SK-N-SH treated with all-trans-retinoic acid at 6 μM for 48 hours (cell line): ENCODE measurements around the gene GRIK3.

Source experiments
- BACH2 ChIP-seq: fragments of 250-450 bp; sonication (Bioruptor Pico); IDR thresholded peaks from 2 replicates; pipeline ENCODE4 v1.9.0; 2021; ENCODE audit warnings: mild to moderate bottlenecking, borderline replicate concordance
- CSDC2 ChIP-seq: fragments of 250-450 bp; sonication (Bioruptor Pico); IDR thresholded peaks from 2 replicates; pipeline ENCODE4 v1.5.0; 2020; ENCODE audit warnings: mild to moderate bottlenecking, moderate library complexity
- ESRRG ChIP-seq: fragments of 250-450 bp; sonication (Bioruptor Pico); IDR thresholded peaks from 2 replicates; pipeline ENCODE4 v1.6.1; 2021; ENCODE audit warnings: mild to moderate bottlenecking
- GLIS3 ChIP-seq: fragments of 250-450 bp; sonication (Bioruptor Pico); IDR thresholded peaks from 2 replicates; pipeline ENCODE4 v1.5.0; 2020; ENCODE audit warnings: mild to moderate bottlenecking, moderate library complexity
- RARB ChIP-seq: fragments of 250-450 bp; sonication (Bioruptor Pico); IDR thresholded peaks from 2 replicates; pipeline ENCODE4 v1.8.0; 2021; ENCODE audit warnings: mild to moderate bottlenecking, moderate library complexity
- SNAI2 ChIP-seq: fragments of 250-450 bp; sonication (Bioruptor Pico); IDR thresholded peaks from 2 replicates; pipeline ENCODE4 v1.5.0; 2020; ENCODE audit warnings: mild to moderate bottlenecking, moderate library complexity
- TCF4 ChIP-seq: fragments of 250-450 bp; sonication (Bioruptor Pico); IDR thresholded peaks from 2 replicates; pipeline ENCODE4 v1.8.0; 2021; ENCODE audit warnings: mild to moderate bottlenecking, moderate library complexity, borderline replicate concordance
- TOX ChIP-seq: fragments of 250-450 bp; sonication (Bioruptor Pico); IDR thresholded peaks from 2 replicates; pipeline ENCODE4 v1.8.0; 2021; ENCODE audit warnings: mild to moderate bottlenecking, moderate library complexity, borderline replicate concordance
- ZC3H10 ChIP-seq: fragments of 250-450 bp; sonication (Bioruptor Pico); IDR thresholded peaks from 2 replicates; pipeline ENCODE4 v1.5.1; 2021; ENCODE audit warnings: mild to moderate bottlenecking, moderate library complexity
- ZFP3 ChIP-seq: fragments of 250-450 bp; sonication (Bioruptor Pico); IDR thresholded peaks from 2 replicates; pipeline ENCODE4 v1.5.0; 2020; ENCODE audit warnings: mild to moderate bottlenecking, moderate library complexity
- ZFP30 ChIP-seq: fragments of 450-650 bp; formaldehyde crosslinking; IDR thresholded peaks from 2 replicates; pipeline ENCODE4 v1.5.0; 2022; ENCODE audit warnings: mild to moderate bottlenecking, moderate library complexity
- ZNF565 ChIP-seq: fragments of 450-650 bp; formaldehyde crosslinking; conservative IDR thresholded peaks from 2 replicates; pipeline ENCODE4 v1.5.0; 2020; ENCODE audit warnings: low read depth, mild to moderate bottlenecking, moderate library complexity
- TF ChIP-seq, protein P1 (sequence below): fragments of 250-450 bp; sonication (Bioruptor Pico); IDR thresholded peaks from 2 replicates; pipeline ENCODE4 v1.8.0; 2020; ENCODE audit warnings: mild to moderate bottlenecking, moderate library complexity, borderline replicate concordance

DNA sequence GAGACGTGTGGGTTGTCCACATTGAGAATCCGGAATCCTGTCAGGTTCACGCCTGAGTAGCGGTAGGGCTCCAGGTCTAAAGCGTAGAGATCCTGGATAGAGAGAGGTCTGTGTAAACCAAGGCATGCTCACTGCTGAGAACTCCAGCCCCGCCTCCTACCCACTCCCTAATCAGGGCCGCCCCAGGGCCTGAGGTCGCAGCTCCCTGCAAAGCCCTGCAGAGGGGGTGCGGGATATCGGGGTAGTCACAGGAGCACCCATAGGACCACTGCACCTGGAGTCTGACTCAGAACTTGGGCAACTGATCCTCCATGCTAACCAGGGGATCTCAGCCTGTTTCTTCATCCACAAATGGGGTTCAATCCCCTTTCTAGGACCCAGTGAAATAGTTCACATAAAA, 174.4 kb downstream of the GRIK3 start:
- no peak for TF ChIP-seq ESRRG
- TF ChIP-seq ZFP30 (CRISPR knock-in tag) = no peak
- no peak for TF ChIP-seq CSDC2 (CRISPR knock-in tag)
- TF ChIP-seq, protein P1, sequence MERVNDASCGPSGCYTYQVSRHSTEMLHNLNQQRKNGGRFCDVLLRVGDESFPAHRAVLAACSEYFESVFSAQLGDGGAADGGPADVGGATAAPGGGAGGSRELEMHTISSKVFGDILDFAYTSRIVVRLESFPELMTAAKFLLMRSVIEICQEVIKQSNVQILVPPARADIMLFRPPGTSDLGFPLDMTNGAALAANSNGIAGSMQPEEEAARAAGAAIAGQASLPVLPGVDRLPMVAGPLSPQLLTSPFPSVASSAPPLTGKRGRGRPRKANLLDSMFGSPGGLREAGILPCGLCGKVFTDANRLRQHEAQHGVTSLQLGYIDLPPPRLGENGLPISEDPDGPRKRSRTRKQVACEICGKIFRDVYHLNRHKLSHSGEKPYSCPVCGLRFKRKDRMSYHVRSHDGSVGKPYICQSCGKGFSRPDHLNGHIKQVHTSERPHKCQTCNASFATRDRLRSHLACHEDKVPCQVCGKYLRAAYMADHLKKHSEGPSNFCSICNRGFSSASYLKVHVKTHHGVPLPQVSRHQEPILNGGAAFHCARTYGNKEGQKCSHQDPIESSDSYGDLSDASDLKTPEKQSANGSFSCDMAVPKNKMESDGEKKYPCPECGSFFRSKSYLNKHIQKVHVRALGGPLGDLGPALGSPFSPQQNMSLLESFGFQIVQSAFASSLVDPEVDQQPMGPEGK (CRISPR knock-in tag) = no peak
- no peak for TF ChIP-seq TCF4 (CRISPR knock-in tag)
- no peak for TF ChIP-seq ZNF565 (CRISPR knock-in tag)
- TF ChIP-seq ZC3H10 (CRISPR knock-in tag) = no peak
- TF ChIP-seq ZFP3 (CRISPR knock-in tag) = no peak
- no peak for TF ChIP-seq TOX (CRISPR knock-in tag)
- TF ChIP-seq BACH2 (CRISPR knock-in tag) = no peak
- TF ChIP-seq GLIS3 (CRISPR knock-in tag) = no peak
- no peak for TF ChIP-seq RARB (CRISPR knock-in tag)
- TF ChIP-seq SNAI2 (CRISPR knock-in tag) = no peak
